Loucy (cell line): ENCODE measurements around the gene IDI2.

Source experiments
- CTCF ChIP-seq: fragments of 200-600 bp; sonication (generic); conservative IDR thresholded peaks from 2 replicates; pipeline ENCODE4 v1.5.1; 2014; ENCODE audit warnings: mild to moderate bottlenecking, antibody characterized with exemption, low read length
- EZH2phosphoT487 ChIP-seq: fragments of 200-600 bp; IDR thresholded peaks from 2 replicates; pipeline ENCODE4 v1.6.1; 2018; ENCODE audit warnings: antibody characterized with exemption, mild to moderate bottlenecking, moderate library complexity, borderline replicate concordance

DNA sequence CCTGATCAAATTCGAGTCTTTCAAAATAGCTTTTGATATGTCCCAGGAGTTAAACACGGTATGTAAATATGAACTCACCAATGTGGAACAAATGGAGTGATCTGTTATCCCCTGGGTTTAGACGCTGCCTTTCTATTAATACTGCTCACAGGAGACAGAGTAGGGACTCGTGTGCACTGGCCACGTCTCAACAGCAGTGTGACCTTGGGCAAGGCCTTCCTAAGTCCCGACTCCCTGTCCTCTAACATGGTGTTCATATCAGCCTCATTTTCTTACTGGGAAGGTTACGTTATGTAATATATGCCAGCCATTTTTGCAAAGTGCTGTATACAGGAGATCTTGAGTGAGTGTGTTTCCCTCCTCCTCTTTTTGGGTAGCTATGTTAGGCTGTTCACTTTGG lies 32.4 kb upstream of the IDI2 start:
- TF ChIP-seq CTCF (no peak), EZH2phosphoT487 (no peak)
